Stomach (tissue), 19 donors: ENCODE data around the gene UQCRFS1. TPM values are rescaled to one million over a fixed set of nuclear protein-coding genes. Genes with fewer than 3 reads are reported as not detected.

ENCODE experiments used
- DNase-seq, 2 donors: peaks; one replicate each; pipeline versions ENCODE4 v3.0.0 to v3.0.0-alpha.2; 2013 to 2019
- H3K27ac ChIP-seq, 5 donors: fragments of 200-600 bp in 4 of 5; sonication (generic) in 4 of 5; one replicate each; pipeline ENCODE4 v1.5.1; 2013 to 2019; ENCODE audit warnings: mild to moderate bottlenecking in 1 of 5, moderate library complexity in 1 of 5
- H3K27me3 ChIP-seq, 3 donors: fragments of 200-600 bp; sonication (generic); one replicate each; pipeline ENCODE4 v1.5.1; 2017 to 2019; ENCODE audit warnings: mixed run types in 1 of 3
- H3K36me3 ChIP-seq, 4 donors: fragments of 200-600 bp; sonication (generic); 1 replicate in 3 of 4; 2 replicates in 1 of 4; pipeline ENCODE4 v1.5.1; 2016 to 2019
- H3K4me1 ChIP-seq, 4 donors: fragments of 200-600 bp; sonication (generic); one replicate each; pipeline ENCODE4 v1.5.1; 2016 to 2019
- H3K4me3 ChIP-seq, 4 donors: fragments of 200-600 bp; sonication (generic) in 3 of 4; one replicate each; pipeline ENCODE4 v1.5.1; 2016 to 2019; ENCODE audit warnings: mild to moderate bottlenecking in 1 of 4
- H3K9me3 ChIP-seq, 4 donors: fragments of 200-600 bp; sonication (generic); one replicate each; pipeline ENCODE4 v1.5.1; 2016 to 2019
- EP300 ChIP-seq: sonication (generic); formaldehyde crosslinking; IDR thresholded peaks from one replicate; pipeline ENCODE4 v1.6.1; 2017; ENCODE audit warnings: antibody characterized with exemption
- POLR2A ChIP-seq, 4 donors: fragments of 450-650 bp; IDR thresholded peaks; one replicate each; pipeline ENCODE4 v1.6.1; 2016; ENCODE audit warnings: antibody characterized with exemption in 4 of 4, control low read depth in 2 of 4, mild to moderate bottlenecking in 1 of 4, moderate library complexity in 1 of 4
- POLR2AphosphoS5 ChIP-seq, 3 donors: sonication (generic); formaldehyde crosslinking; IDR thresholded peaks; one replicate each; pipeline ENCODE4 v1.6.1; 2016; ENCODE audit warnings: antibody characterized with exemption in 3 of 3
- WGBS, 5 donors: extraction: QIAGEN DNeasy Blood & Tissue Kit in 3 of 5; methylation state at CpG; one replicate each; pipeline versions ENCODE4 v1.1.5 to v1.1.7; 2013 to 2018; 5-methylcytosine and 5-hydroxymethylcytosine counted together
- intact Hi-C: fragments of 100-400 bp; cut with DNase I; formaldehyde crosslinking; loops from one replicate; pipeline ENCODE4 v1.15.1; 2023; ENCODE audit warnings: low total_unique reads
- long read RNA-seq, 10 donors: transcript quantifications; one replicate each; lab custom pipeline, GENCODE V29; 2026
- polyA plus RNA-seq, 3 donors: library from polyadenylated mRNA; stranded (reverse); fragments of 200-250 nt; gene quantifications; one replicate each; pipeline ENCODE4 v1.2.3, GENCODE V29; 2013
- total RNA-seq, 5 donors: library from RNA; depleted of rRNA; stranded (reverse); fragments of >200 nt; gene quantifications; one replicate each; pipeline versions ENCODE4 v1.1.0 to v1.2.3, GENCODE V29; 2014 to 2016
- TF ChIP-seq, protein P1 (sequence below), 7 experiments: fragments of 450-650 bp in 4 of 7; fragments of 200-600 bp in 3 of 7; sonication (generic) in 3 of 7; IDR thresholded peaks; one replicate each; pipeline ENCODE4 v1.5.1; 2016 to 2019; ENCODE audit warnings: antibody characterized with exemption in 7 of 7, control low read depth in 2 of 7, mild to moderate bottlenecking in 1 of 7
- donor health status: healthy with polysubstance abuse.
- donor health status: Bipolar disorder and iron deficiency.
- donor health status: healthy.

The UQCRFS1 gene
- total RNA-seq (10 to 100 TPM; 17.0 to 84.9 (median 35.4) TPM), polyA plus RNA-seq (10 to 100 TPM; 36.6 to 61.6 (median 44.6) TPM)
- long read RNA-seq, donor 1, transcript UQCRFS1-201 (2 exons, 3,475 nt) = major isoform, 56 of 56 reads
- long read RNA-seq, donor 1, partial matches to known transcripts = 0 of 56 reads
- long read RNA-seq, donor 1, other reads (novel, unspliced or antisense) = 0 of 56 reads
- long read RNA-seq, donor 2, transcript UQCRFS1-201 (2 exons, 3,475 nt) = major isoform, 79 of 79 reads
- long read RNA-seq, donor 2, partial matches to known transcripts = 0 of 79 reads
- long read RNA-seq, donor 2, other reads (novel, unspliced or antisense) = 0 of 79 reads
- long read RNA-seq, donor 3, transcript UQCRFS1-201 (2 exons, 3,475 nt) = major isoform, 50 of 50 reads
- long read RNA-seq, donor 3, partial matches to known transcripts = 0 of 50 reads
- long read RNA-seq, donor 3, other reads (novel, unspliced or antisense) = 0 of 50 reads
- long read RNA-seq, donor 4, transcript UQCRFS1-201 (2 exons, 3,475 nt) = major isoform, 7 of 7 reads
- long read RNA-seq, donor 4, partial matches to known transcripts = 0 of 7 reads
- long read RNA-seq, donor 4, other reads (novel, unspliced or antisense) = 0 of 7 reads
- long read RNA-seq, donor 5, transcript UQCRFS1-201 (2 exons, 3,475 nt) = major isoform, 93 of 93 reads
- long read RNA-seq, donor 5, partial matches to known transcripts = 0 of 93 reads
- long read RNA-seq, donor 5, other reads (novel, unspliced or antisense) = 0 of 93 reads
- long read RNA-seq, donor 6, transcript UQCRFS1-201 (2 exons, 3,475 nt) = major isoform, 221 of 221 reads
- long read RNA-seq, donor 6, partial matches to known transcripts = 0 of 221 reads
- long read RNA-seq, donor 6, other reads (novel, unspliced or antisense) = 0 of 221 reads
- long read RNA-seq, donor 7, transcript UQCRFS1-201 (2 exons, 3,475 nt) = major isoform, 87 of 87 reads
- long read RNA-seq, donor 7, partial matches to known transcripts = 0 of 87 reads
- long read RNA-seq, donor 7, other reads (novel, unspliced or antisense) = 0 of 87 reads
- long read RNA-seq, donor 8, transcript UQCRFS1-201 (2 exons, 3,475 nt) = major isoform, 75 of 89 reads
- long read RNA-seq, donor 8, partial matches to known transcripts = 14 of 89 reads
- long read RNA-seq, donor 8, other reads (novel, unspliced or antisense) = 0 of 89 reads
- long read RNA-seq, donor 9, transcript UQCRFS1-201 (2 exons, 3,475 nt) = major isoform, 74 of 74 reads
- long read RNA-seq, donor 9, partial matches to known transcripts = 0 of 74 reads
- long read RNA-seq, donor 9, other reads (novel, unspliced or antisense) = 0 of 74 reads
- long read RNA-seq, donor 10, transcript UQCRFS1-201 (2 exons, 3,475 nt) = major isoform, 31 of 31 reads
- long read RNA-seq, donor 10, partial matches to known transcripts = 0 of 31 reads
- long read RNA-seq, donor 10, other reads (novel, unspliced or antisense) = 0 of 31 reads

GRCh38 chr19:29212648-29213573 is at the start of gene UQCRFS1:
Gene UQCRFS1 (minus strand): TSS chr19:29213151. CDS start chr19:29213118, 33 bp downstream.
- 1% methylated on average over 31 to 92 of the region's 95 CpGs for WGBS, 5 donors
- H3K36me3 ChIP-seq = peaks cover 0 to 3% (median 1%) of the 10 kb centered on the region in 4 donors
- TF ChIP-seq POLR2AphosphoS5 (IDR thresholded peaks at IDR 0.05) = peak; percentile 98 to 99 (median 99)
- TF ChIP-seq EP300 = no peak
- TF ChIP-seq POLR2A (IDR thresholded peaks at IDR 0.05) = peak in 1 of 4 donors; percentile 70
- TF ChIP-seq, protein P1, sequence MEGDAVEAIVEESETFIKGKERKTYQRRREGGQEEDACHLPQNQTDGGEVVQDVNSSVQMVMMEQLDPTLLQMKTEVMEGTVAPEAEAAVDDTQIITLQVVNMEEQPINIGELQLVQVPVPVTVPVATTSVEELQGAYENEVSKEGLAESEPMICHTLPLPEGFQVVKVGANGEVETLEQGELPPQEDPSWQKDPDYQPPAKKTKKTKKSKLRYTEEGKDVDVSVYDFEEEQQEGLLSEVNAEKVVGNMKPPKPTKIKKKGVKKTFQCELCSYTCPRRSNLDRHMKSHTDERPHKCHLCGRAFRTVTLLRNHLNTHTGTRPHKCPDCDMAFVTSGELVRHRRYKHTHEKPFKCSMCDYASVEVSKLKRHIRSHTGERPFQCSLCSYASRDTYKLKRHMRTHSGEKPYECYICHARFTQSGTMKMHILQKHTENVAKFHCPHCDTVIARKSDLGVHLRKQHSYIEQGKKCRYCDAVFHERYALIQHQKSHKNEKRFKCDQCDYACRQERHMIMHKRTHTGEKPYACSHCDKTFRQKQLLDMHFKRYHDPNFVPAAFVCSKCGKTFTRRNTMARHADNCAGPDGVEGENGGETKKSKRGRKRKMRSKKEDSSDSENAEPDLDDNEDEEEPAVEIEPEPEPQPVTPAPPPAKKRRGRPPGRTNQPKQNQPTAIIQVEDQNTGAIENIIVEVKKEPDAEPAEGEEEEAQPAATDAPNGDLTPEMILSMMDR (IDR thresholded peaks at IDR 0.05) = no peak
- H3K9me3 ChIP-seq = no peaks in the 10 kb centered on the region
- intact Hi-C loops = no loop called here
- H3K27ac ChIP-seq = peak within 1 kb of the TSS; percentile 91 to 99 (median 98)
- no peaks in the 10 kb centered on the region for H3K27me3 ChIP-seq
- peak; percentile 96 to 98 for DNase-seq
- peak within 1 kb of the TSS; percentile 67 to 96 (median 82) for H3K4me3 ChIP-seq
- peaks cover 5 to 37% (median 26%) of the 10 kb centered on the region in 4 donors for H3K4me1 ChIP-seq

GRCh38 chr19:29262085-29262484 is 49.1 kb upstream of the UQCRFS1 start:
- no peaks in the 10 kb centered on the region for H3K4me1 ChIP-seq
- peaks cover 0 to 42% (median 0%) of the 10 kb centered on the region in 3 donors for H3K27me3 ChIP-seq
- no peak overlapping the region for H3K27ac ChIP-seq
- WGBS, 5 donors = 63 to 75% (median 70%) methylated on average over 2 of the region's 2 CpGs
- no peaks in the 10 kb centered on the region for H3K9me3 ChIP-seq
- DNase-seq = no peak
- TF ChIP-seq, protein P1 (IDR thresholded peaks at IDR 0.05) = no peak
- no peak for TF ChIP-seq EP300
- no peak for TF ChIP-seq POLR2AphosphoS5 (IDR thresholded peaks at IDR 0.05)
- no peak for TF ChIP-seq POLR2A (IDR thresholded peaks at IDR 0.05)
- intact Hi-C loops = no loop called here
- H3K4me3 ChIP-seq = no peak overlapping the region
- no peaks in the 10 kb centered on the region for H3K36me3 ChIP-seq

- intact Hi-C loops = no loop called here
- WGBS, 5 donors = 63 to 80% (median 76%) methylated on average over 5 of the region's 5 CpGs
- no peak for TF ChIP-seq POLR2A (IDR thresholded peaks at IDR 0.05)
- no peak for TF ChIP-seq POLR2AphosphoS5 (IDR thresholded peaks at IDR 0.05)
- TF ChIP-seq, protein P1 (IDR thresholded peaks at IDR 0.05) = no peak
- no peak for TF ChIP-seq EP300
- Histone ChIP-seq H3K27ac (no peak overlapping the region), H3K9me3 (no peaks in the 10 kb centered on the region), H3K4me1 (no peaks in the 10 kb centered on the region), H3K4me3 (no peak overlapping the region), H3K36me3 (no peaks in the 10 kb centered on the region), H3K27me3 (peaks cover 0 to 39% (median 0%) of the 10 kb centered on the region in 3 donors)
- peak in 1 of 2 donors; percentile 56 for DNase-seq
These were observed 47.7 kb upstream of the UQCRFS1 start for GRCh38 chr19:29260477-29261317.
